ENCODE measurements around the gene GPR35. TPM values are rescaled to one million over a fixed set of nuclear protein-coding genes. Genes with fewer than 3 reads are reported as not detected.

GPR35 gene
- total and polyA plus RNA-seq, 2 of the 13 experiments (the other 11 are each of a cell fraction or from before 2014, with no cell fraction given): 27.1 to 44.2 TPM

DNA sequence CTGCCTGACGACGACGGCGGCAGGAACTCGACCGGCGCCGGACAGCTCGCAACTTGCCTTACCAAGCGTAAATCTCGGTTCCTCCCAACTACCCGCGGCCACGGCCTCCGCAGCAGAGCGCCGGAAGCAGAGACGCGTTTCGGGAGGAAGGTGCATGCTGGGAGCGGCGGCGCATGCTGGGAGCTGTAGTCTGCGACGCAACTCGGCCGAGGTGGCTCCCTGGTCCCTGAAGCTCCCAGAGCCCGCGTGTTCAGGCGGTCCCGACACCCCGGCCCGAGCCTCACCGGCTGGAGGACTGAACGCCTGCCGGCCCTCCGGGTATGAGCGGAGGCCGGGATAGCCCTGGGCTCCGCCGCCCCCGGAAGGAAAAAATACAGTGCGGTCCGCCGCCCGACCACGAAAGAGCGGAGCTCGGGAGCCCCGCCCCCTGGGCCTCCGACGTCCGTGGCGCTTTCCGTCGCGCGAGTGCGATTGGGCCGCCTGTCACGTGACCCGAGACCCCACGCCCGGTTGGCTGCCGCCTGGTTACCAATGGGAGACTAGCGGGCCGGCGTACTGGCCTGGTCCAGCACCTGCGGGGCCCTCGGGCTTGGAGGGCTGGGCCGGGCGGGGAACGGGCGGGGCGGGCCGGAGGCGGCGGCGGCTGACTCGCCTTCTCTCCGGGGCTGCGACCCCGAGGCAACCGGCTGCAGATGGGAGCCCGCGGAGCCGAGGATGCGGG, 38.9 kb upstream of the GPR35 start, which contains the start of gene CAPN10 (continued):
- TF ChIP-seq, protein P1, sequence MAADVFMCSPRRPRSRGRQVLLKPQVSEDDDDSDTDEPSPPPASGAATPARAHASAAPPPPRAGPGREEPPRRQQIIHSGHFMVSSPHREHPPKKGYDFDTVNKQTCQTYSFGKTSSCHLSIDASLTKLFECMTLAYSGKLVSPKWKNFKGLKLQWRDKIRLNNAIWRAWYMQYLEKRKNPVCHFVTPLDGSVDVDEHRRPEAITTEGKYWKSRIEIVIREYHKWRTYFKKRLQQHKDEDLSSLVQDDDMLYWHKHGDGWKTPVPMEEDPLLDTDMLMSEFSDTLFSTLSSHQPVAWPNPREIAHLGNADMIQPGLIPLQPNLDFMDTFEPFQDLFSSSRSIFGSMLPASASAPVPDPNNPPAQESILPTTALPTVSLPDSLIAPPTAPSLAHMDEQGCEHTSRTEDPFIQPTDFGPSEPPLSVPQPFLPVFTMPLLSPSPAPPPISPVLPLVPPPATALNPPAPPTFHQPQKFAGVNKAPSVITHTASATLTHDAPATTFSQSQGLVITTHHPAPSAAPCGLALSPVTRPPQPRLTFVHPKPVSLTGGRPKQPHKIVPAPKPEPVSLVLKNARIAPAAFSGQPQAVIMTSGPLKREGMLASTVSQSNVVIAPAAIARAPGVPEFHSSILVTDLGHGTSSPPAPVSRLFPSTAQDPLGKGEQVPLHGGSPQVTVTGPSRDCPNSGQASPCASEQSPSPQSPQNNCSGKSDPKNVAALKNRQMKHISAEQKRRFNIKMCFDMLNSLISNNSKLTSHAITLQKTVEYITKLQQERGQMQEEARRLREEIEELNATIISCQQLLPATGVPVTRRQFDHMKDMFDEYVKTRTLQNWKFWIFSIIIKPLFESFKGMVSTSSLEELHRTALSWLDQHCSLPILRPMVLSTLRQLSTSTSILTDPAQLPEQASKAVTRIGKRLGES (CRISPR knock-in tag; IDR thresholded peaks at IDR 0.05; ENCODE audit: borderline replicate concordance): no peak
- TF ChIP-seq, protein P2, sequence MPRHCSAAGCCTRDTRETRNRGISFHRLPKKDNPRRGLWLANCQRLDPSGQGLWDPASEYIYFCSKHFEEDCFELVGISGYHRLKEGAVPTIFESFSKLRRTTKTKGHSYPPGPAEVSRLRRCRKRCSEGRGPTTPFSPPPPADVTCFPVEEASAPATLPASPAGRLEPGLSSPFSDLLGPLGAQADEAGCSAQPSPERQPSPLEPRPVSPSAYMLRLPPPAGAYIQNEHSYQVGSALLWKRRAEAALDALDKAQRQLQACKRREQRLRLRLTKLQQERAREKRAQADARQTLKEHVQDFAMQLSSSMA (CRISPR knock-in tag; IDR thresholded peaks at IDR 0.05): 0 out of 2 replicates have a peak, but pooled peaks have one; percentile 24
- TF ChIP-seq GATAD2A (CRISPR knock-in tag; IDR thresholded peaks at IDR 0.05) (no peak; the same call in 1 of the 2 replicates), PAWR (CRISPR knock-in tag; IDR thresholded peaks at IDR 0.05; ENCODE audit: borderline replicate concordance) (no peak), ATF7 (IDR thresholded peaks at IDR 0.05) (no peak), ATF7 (CRISPR knock-in tag; IDR thresholded peaks at IDR 0.05) (no peak), ZNF766 (CRISPR knock-in tag; IDR thresholded peaks at IDR 0.05; ENCODE audit: borderline replicate concordance) (no peak; the same call in 1 of the 2 replicates), GPBP1L1 (CRISPR knock-in tag; IDR thresholded peaks at IDR 0.05) (no peak), ZNF138 (CRISPR knock-in tag; IDR thresholded peaks at IDR 0.05; ENCODE audit: low read depth) (no peak), KLF13 (CRISPR knock-in tag; IDR thresholded peaks at IDR 0.05) (no peak), SOX5 (CRISPR knock-in tag; IDR thresholded peaks at IDR 0.05; ENCODE audit: borderline replicate concordance) (peak; percentile 34), HOXD1 (CRISPR knock-in tag; IDR thresholded peaks at IDR 0.05) (no peak; the same call in 1 of the 2 replicates), TP53 (CRISPR knock-in tag; conservative IDR thresholded peaks at IDR 0.05) (0 out of 2 replicates have a peak, but pooled peaks have one; percentile 17), ZNF501 (CRISPR knock-in tag; IDR thresholded peaks at IDR 0.05) (peak; percentile 97), ZNF232 (CRISPR knock-in tag; IDR thresholded peaks at IDR 0.05; ENCODE audit: borderline replicate concordance) (no peak), ZEB1 (IDR thresholded peaks at IDR 0.05; ENCODE audit: insufficient replicate concordance, low read depth) (no peak), MYPOP (CRISPR knock-in tag; IDR thresholded peaks at IDR 0.05) (peak; percentile 82; the same call in 1 of the 2 replicates), PAXIP1 (CRISPR knock-in tag; conservative IDR thresholded peaks at IDR 0.05) (peak; percentile 50), NR3C1 (CRISPR knock-in tag; IDR thresholded peaks at IDR 0.05) (no peak)
